ENCODE results near the gene PHEX.

Gene PHEX

DNA sequence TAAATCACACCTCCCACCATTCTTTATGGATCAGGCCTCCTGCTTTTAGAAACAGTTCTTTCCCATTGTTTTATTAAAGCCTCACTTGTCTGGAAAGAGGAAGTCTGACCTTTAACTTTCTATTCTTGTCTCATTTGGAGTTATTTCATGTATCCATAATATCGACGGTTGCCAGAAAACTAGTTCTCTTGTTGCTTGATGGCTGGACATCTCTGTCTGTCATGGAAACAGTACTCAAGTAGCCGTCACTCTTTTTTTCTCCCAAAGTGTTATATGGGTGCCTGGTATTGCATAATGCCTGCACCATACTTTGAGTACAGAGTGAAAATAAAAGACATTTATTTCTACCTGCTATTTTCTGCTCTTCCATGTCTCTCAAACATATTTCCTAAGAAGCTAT is 61.4 kb downstream of the PHEX start:
- TF ChIP-seq TAF1 (IDR thresholded peaks at IDR 0.05; ENCODE audit: low read depth) (no peak), ZBTB7A (IDR thresholded peaks at IDR 0.05; ENCODE audit: low read depth) (no peak), FOXM1 (IDR thresholded peaks at IDR 0.05; ENCODE audit: borderline replicate concordance, low read depth) (no peak), NFIC (IDR thresholded peaks at IDR 0.05) (no peak), TEAD4 (IDR thresholded peaks at IDR 0.05) (no peak), CREB1 (IDR thresholded peaks at IDR 0.05; ENCODE audit: low read depth) (no peak), RAD21 (IDR thresholded peaks at IDR 0.05; ENCODE audit: low read depth) (no peak), EP300 (IDR thresholded peaks at IDR 0.05; ENCODE audit: borderline replicate concordance) (no peak), CEBPB (IDR thresholded peaks at IDR 0.05) (no peak), EGR1 (IDR thresholded peaks at IDR 0.05) (no peak), TCF12 (IDR thresholded peaks at IDR 0.05; ENCODE audit: low read depth) (no peak), YY1 (IDR thresholded peaks at IDR 0.05; ENCODE audit: low read depth) (no peak)
- TF ChIP-seq, protein P1, sequence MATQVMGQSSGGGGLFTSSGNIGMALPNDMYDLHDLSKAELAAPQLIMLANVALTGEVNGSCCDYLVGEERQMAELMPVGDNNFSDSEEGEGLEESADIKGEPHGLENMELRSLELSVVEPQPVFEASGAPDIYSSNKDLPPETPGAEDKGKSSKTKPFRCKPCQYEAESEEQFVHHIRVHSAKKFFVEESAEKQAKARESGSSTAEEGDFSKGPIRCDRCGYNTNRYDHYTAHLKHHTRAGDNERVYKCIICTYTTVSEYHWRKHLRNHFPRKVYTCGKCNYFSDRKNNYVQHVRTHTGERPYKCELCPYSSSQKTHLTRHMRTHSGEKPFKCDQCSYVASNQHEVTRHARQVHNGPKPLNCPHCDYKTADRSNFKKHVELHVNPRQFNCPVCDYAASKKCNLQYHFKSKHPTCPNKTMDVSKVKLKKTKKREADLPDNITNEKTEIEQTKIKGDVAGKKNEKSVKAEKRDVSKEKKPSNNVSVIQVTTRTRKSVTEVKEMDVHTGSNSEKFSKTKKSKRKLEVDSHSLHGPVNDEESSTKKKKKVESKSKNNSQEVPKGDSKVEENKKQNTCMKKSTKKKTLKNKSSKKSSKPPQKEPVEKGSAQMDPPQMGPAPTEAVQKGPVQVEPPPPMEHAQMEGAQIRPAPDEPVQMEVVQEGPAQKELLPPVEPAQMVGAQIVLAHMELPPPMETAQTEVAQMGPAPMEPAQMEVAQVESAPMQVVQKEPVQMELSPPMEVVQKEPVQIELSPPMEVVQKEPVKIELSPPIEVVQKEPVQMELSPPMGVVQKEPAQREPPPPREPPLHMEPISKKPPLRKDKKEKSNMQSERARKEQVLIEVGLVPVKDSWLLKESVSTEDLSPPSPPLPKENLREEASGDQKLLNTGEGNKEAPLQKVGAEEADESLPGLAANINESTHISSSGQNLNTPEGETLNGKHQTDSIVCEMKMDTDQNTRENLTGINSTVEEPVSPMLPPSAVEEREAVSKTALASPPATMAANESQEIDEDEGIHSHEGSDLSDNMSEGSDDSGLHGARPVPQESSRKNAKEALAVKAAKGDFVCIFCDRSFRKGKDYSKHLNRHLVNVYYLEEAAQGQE (IDR thresholded peaks at IDR 0.05; ENCODE audit: low read depth), result no peak
- TF ChIP-seq, protein P2, sequence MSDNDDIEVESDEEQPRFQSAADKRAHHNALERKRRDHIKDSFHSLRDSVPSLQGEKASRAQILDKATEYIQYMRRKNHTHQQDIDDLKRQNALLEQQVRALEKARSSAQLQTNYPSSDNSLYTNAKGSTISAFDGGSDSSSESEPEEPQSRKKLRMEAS (IDR thresholded peaks at IDR 0.05), result no peak
- TF ChIP-seq, protein P3, sequence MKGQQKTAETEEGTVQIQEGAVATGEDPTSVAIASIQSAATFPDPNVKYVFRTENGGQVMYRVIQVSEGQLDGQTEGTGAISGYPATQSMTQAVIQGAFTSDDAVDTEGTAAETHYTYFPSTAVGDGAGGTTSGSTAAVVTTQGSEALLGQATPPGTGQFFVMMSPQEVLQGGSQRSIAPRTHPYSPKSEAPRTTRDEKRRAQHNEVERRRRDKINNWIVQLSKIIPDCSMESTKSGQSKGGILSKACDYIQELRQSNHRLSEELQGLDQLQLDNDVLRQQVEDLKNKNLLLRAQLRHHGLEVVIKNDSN (IDR thresholded peaks at IDR 0.05), result no peak

DNA sequence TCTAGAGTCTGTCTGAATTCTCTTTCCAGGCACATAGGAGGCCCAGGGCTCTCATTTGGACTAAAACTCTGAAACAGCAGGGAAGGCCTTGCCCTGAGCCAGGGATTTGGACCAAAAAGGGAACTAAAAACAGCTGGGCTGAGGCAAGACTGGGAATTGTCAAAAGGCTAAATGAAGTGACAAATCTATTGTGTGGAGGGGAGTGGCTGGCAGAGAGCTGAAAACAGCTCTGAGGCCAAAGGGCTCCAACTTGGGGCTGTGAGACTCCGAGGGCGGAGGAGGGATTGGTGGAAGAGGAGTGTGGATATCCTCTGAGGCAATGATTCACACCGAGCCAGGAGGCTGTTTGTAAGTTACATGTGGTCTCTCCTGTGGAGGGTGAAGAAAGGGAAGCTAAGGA is 63.2 kb downstream of the PHEX start:
- TF ChIP-seq, protein P2 (IDR thresholded peaks at IDR 0.05), result no peak
- no peak for TF ChIP-seq NFIC (IDR thresholded peaks at IDR 0.05)

DNA sequence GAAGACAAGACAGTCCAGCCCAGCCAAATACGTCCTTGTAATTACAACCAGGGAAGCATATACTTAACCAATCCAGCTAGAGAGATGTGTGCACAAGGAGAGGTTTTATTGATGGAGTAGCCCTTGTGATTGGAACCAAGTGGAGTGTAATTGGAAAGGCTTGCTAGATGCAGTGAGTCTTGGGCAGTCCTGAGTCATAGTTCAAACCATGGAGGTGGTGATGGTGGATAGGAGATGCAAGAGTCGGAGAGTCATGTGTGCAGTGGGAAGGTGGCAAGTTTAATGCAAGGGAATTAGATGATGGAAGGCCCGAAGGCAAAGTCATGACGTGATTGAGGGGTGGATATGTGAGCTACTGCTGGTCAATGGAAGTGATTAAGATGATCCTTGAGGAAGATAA is 63.7 kb downstream of the PHEX start:
- no peak for TF ChIP-seq TEAD4 (IDR thresholded peaks at IDR 0.05)
- TF ChIP-seq, protein P1 (IDR thresholded peaks at IDR 0.05; ENCODE audit: low read depth), result no peak
- TF ChIP-seq TCF12 (IDR thresholded peaks at IDR 0.05; ENCODE audit: low read depth), result no peak
- TF ChIP-seq ZBTB7A (IDR thresholded peaks at IDR 0.05; ENCODE audit: low read depth), result no peak
- no peak for TF ChIP-seq EGR1 (IDR thresholded peaks at IDR 0.05)
- TF ChIP-seq, protein P2 (IDR thresholded peaks at IDR 0.05), result no peak
- no peak for TF ChIP-seq RAD21 (IDR thresholded peaks at IDR 0.05; ENCODE audit: low read depth)
- no peak for TF ChIP-seq YY1 (IDR thresholded peaks at IDR 0.05; ENCODE audit: low read depth)
- no peak for TF ChIP-seq FOXM1 (IDR thresholded peaks at IDR 0.05; ENCODE audit: borderline replicate concordance, low read depth)
- TF ChIP-seq NFIC (IDR thresholded peaks at IDR 0.05), result no peak
- TF ChIP-seq, protein P3 (IDR thresholded peaks at IDR 0.05), result no peak
- no peak for TF ChIP-seq EP300 (IDR thresholded peaks at IDR 0.05; ENCODE audit: borderline replicate concordance)
- no peak for TF ChIP-seq CREB1 (IDR thresholded peaks at IDR 0.05; ENCODE audit: low read depth)
- TF ChIP-seq CEBPB (IDR thresholded peaks at IDR 0.05), result no peak
- no peak for TF ChIP-seq TAF1 (IDR thresholded peaks at IDR 0.05; ENCODE audit: low read depth)

DNA sequence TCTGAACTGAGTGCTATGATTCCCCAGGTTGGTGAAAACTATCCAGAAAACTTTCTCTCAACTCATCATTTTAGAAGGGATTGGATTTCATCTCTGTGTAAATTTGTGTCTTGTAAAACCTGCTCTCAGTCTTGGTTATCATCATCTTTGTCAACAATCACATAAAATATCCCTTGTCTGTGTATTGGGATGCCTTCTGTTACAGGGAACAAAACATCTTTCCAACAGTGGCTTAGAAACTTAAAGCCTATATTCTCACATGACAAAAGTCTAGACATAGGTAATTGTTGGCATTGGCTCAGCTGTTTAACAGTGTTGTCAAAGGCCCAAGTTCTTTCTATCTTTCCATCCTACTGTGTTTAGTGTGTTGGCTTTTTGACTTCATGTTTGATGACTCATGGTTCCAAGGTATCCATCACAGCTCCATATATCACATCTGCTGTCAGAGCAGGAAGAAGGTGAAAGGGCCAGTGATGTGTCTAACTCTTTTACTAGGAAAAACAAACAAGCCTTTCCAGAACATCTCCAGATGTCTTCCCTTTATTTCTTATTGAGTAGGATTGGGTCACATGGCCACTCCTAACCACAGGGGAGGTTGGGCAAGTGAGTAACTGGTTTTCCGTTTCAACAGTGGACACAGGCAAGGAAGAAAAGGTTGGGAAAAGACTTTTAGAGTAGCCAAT is 65.0 kb downstream of the PHEX start:
- TF ChIP-seq, protein P3 (IDR thresholded peaks at IDR 0.05), result no peak
- TF ChIP-seq EP300 (IDR thresholded peaks at IDR 0.05; ENCODE audit: borderline replicate concordance), result no peak
- no peak for TF ChIP-seq CEBPB (IDR thresholded peaks at IDR 0.05)
- no peak for TF ChIP-seq TEAD4 (IDR thresholded peaks at IDR 0.05)
- no peak for TF ChIP-seq ZBTB7A (IDR thresholded peaks at IDR 0.05; ENCODE audit: low read depth)
- TF ChIP-seq RAD21 (IDR thresholded peaks at IDR 0.05; ENCODE audit: low read depth), result no peak
- TF ChIP-seq, protein P1 (IDR thresholded peaks at IDR 0.05; ENCODE audit: low read depth), result no peak
- TF ChIP-seq TAF1 (IDR thresholded peaks at IDR 0.05; ENCODE audit: low read depth), result no peak
- no peak for TF ChIP-seq CREB1 (IDR thresholded peaks at IDR 0.05; ENCODE audit: low read depth)
- no peak for TF ChIP-seq FOXM1 (IDR thresholded peaks at IDR 0.05; ENCODE audit: borderline replicate concordance, low read depth)
- no peak for TF ChIP-seq EGR1 (IDR thresholded peaks at IDR 0.05)
- TF ChIP-seq NFIC (IDR thresholded peaks at IDR 0.05), result no peak
- no peak for TF ChIP-seq TCF12 (IDR thresholded peaks at IDR 0.05; ENCODE audit: low read depth)
- TF ChIP-seq YY1 (IDR thresholded peaks at IDR 0.05; ENCODE audit: low read depth), result no peak
- TF ChIP-seq, protein P2 (IDR thresholded peaks at IDR 0.05), result no peak

Measured in Ishikawa (cell line).